ENCODE results near the gene TRIM24.
"Not testable (repeated sequence)": the region's sequence is repeated elsewhere in the genome, so short reads cannot be mapped to it uniquely, and the experiment has no call there.

Gene TRIM24

GRCh38 chr7:138460649-138461607 is 869 bp downstream of the TRIM24 start:
- DNase-seq, result peak; percentile 58

- not testable (repeated sequence) for DNase-seq
Measured at GRCh38 chr7:138463291-138463618, 3.2 kb downstream of the TRIM24 start.

- no peak for DNase-seq
Measured at GRCh38 chr7:138465046-138465445, 5.0 kb downstream of the TRIM24 start.

GRCh38 chr7:138466069-138466756 is 6.2 kb downstream of the TRIM24 start:
- DNase-seq, result peak; percentile 13

- no peak for DNase-seq
Measured at GRCh38 chr7:138468244-138469123, 8.4 kb downstream of the TRIM24 start.

- DNase-seq, result peak; percentile 24
Measured at GRCh38 chr7:138470391-138471157, 10.5 kb downstream of the TRIM24 start.

- no peak for DNase-seq
Measured at GRCh38 chr7:138472292-138473079, 12.4 kb downstream of the TRIM24 start.

GRCh38 chr7:138475377-138475776 is 15.3 kb downstream of the TRIM24 start:
- no peak for DNase-seq

- DNase-seq, result no peak
Measured at GRCh38 chr7:138477081-138477578, 17.1 kb downstream of the TRIM24 start.

GRCh38 chr7:138477581-138477980 is 17.5 kb downstream of the TRIM24 start:
- DNase-seq, result no peak

- DNase-seq, result peak; percentile 5
Measured at GRCh38 chr7:138478499-138478908, 18.4 kb downstream of the TRIM24 start.

GRCh38 chr7:138480527-138480926 is 20.5 kb downstream of the TRIM24 start:
- DNase-seq, result no peak

- DNase-seq, result no peak
Measured at GRCh38 chr7:138481447-138482380, 21.7 kb downstream of the TRIM24 start.

- peak; percentile 2 for DNase-seq
Measured at GRCh38 chr7:138483531-138483930, 23.5 kb downstream of the TRIM24 start.

GRCh38 chr7:138485508-138485907 is 25.4 kb downstream of the TRIM24 start:
- not testable (repeated sequence) for DNase-seq

- DNase-seq, result not testable (repeated sequence)
Measured at GRCh38 chr7:138489139-138489538, 29.1 kb downstream of the TRIM24 start.

GRCh38 chr7:138491612-138492386 is 31.7 kb downstream of the TRIM24 start:
- DNase-seq, result no peak

GRCh38 chr7:138492423-138492822 is 32.4 kb downstream of the TRIM24 start:
- DNase-seq, result no peak

- DNase-seq, result no peak
Measured at GRCh38 chr7:138493535-138493934, 33.5 kb downstream of the TRIM24 start.

Data from inflammatory macrophage treated with lipopolysaccharide for 4 hours (primary cell).